CD4-positive, alpha-beta T cell treated with Interleukin-1 beta for 1 hour (primary cell): Measurements from ENCODE around the gene DNAL4.

Experiments used
- DNase-seq, 2 donors: peaks; one replicate each; pipeline ENCODE4 v3.0.0-alpha.2; 2020 to 2022

Gene DNAL4, protein sequence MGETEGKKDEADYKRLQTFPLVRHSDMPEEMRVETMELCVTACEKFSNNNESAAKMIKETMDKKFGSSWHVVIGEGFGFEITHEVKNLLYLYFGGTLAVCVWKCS

DNA sequence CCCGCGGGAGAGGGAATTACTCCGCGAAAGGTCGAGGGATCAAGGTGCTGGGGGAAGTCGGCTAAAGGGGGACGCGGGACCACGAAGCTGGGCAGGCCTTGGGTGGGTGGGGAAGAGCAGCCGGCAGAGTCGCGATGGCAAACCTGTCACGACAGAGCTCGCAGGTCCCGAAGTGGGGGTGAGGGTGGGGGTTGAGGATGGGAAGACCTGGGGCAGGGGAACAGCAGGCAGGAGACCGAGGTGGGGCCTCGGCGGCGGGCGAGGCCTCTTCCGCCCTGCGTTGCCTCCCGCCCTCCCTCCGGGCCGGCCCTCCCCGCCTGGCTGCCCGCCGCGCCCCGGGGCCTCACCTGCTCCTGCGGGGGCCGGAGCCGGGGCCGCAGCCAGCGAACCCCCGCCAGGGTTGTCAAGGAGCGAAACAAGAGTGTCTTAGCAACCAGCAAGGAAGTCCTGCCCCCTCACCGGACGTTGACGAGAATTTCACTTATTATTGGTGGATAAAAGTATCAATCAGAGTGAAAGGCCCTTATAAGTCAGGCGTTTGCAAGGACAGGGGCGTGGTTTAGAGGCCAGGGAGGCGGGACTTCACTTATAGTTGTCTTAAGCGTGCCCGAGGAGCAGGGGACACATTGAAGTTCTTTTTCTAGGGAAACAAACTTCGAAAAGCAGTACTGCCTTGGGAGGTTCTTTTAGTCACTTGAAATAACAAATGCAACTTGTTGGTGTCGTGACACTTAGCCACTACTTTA lies at the start of gene DNAL4:
Gene DNAL4, minus strand, starts transcription at position 423 of the 746 bp plus-strand sequence. CDS start 11,412 bp downstream, outside the sequence.
- DNase-seq = peak; percentile 94 to 97

DNA sequence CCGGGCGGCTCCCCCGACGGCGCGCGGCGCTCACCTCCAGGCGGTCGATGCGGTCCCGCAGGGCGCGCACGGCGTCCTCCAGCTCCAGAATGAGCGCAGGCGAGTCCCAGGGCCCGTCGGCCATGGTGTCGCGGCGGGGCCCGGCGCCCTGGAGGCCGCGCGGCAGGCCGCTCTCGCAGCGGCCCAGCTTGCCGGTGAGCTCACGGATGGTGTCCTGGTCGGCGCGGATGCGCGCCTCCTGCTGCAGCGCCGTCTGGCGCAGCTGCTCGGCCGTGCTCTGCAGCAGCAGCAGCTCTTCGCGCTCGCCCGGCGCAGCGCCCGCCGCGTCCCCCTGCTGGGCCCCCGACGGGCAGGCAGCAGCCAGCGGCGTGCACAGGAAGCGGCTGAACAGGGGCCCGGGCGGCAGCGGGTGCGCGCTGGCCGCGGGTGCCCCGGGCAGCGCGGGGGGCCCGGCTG lies 49.3 kb upstream of the DNAL4 start:
- DNase-seq = peak; percentile 56 to 61

DNA sequence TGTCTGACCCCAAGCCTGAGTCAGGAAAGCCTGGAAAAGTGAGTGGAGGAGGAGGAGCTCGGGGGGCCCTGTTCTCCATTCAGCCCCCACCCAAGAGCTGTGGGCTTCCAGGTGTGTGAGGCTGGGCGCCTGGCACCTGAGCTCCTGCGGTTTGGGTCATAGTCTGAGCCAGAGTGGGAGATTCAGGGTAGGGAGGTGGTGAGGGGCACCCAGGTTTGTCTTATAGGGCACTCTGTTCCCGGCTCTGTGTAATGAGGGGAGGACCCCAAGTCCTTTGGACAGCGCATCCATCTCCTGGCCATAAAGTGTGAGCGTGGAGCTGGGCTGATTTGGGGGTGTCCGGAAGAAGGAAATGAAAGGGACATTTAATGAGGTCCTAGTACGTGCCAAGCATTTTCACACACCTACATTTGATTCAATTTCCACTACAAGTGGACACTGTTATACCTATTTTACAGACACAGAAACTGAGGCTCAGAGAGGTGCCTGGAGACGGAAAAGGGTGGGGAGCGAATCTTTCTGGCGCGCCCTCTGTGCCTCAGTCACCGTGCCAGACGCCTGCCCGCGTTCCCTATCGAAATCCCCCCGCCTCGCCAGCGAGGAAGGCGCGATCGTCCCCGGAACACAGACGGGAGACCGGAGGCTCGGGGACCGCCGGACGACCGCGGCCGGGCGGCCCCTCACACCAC lies 48.7 kb upstream of the DNAL4 start:
- no peak for DNase-seq

DNA sequence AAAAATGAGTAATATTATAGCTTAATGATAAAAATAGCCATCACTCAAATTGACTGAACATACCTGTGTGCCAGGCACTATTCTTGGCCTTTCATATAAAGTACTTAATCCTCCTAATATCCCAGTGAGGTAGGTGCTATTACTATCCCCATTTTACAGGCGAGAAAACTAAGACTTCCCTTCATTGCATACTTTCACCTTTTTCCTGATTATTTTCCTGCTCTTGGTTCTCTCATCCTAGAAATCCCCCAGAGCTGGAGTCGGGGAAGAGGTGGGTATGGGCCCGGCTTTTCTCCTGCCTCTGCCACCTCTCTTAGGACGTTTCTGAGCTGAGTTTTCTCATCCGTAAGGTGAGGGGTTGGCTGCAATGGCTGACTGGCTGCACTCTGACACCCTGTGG lies 47.7 kb upstream of the DNAL4 start:
- DNase-seq = no peak

DNA sequence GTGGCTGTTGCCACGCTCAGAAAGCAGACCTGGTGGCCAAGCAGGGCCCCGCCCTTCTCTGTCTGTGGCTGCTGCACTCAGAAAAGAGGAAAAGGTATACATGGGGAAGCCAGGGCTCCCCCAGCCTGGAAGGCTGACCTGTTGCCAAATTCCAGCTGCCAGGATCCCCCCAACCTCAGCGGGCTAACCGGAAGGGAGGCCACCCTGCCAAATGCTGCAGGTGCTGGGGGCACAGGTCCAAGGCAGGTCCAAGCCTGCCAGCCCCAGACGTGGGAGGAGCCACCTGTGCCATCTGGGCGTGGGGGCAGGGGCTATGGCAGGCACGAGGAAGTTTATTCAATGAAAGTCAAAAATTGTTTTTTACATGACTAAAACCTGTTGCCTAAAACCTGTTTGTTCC lies 47.3 kb upstream of the DNAL4 start:
- no peak for DNase-seq

DNA sequence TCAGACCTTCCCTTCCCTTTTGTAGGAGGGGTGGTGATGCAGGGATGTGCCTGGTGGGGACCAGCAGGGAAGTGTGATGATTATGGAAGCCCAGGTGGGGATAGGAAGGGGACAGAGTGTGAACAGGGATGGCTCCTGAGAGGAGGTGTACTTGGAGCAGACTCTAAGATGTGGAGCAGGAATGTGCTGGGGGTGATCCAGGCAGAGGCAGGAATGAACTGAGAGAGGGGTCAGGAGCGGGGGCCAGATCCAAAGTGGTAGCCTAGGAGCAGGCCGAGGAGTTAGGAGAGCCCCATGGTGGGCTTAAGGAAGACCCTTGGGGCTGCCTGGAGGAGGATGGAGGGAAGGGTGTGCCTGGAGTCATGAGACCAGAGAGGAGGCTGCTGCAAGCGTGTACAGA lies 46.2 kb upstream of the DNAL4 start:
- no peak for DNase-seq

DNA sequence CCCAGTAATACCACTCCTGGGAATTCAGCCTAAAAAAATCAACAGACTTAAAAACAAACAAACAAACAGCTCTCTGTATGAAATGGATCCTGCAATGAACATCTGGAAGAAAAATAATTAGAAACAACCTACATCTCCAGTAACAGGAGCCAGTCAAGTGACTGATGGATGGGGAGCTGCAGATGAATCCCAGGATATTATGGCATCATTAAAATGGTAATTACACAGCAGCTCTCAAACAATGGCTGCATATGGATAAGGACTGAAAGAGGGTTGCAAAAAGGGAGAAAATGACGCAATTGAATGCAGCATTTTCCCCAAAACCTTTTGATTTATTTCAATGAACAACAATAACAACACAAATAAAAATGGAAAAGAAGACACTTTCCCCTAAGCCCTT lies 45.7 kb upstream of the DNAL4 start:
- DNase-seq = no peak

DNA sequence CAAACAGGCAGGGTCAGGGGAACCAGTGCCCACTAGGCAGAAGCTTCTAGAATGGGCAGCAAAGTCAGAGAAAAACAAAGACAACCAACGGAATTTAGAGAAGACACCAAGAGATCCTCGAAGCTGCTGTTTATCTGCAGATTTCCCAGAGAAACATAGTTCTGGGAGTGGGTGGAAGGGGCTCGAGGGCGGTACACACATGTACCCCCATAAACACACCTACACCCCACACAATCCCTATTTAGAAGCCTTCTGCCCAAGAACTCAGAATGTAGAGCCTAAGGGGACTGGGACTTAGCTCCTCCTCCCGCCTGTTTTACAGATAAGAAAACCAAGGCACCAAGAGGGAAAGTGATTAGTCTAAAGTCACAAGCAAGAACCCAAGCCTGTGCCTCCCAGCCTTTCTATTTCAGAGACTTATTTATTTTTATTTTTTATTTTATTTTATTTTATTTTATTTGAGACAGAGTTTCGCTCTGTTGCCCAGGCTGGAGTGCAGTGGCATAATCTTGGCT lies 43.5 kb upstream of the DNAL4 start:
- no peak for DNase-seq

DNA sequence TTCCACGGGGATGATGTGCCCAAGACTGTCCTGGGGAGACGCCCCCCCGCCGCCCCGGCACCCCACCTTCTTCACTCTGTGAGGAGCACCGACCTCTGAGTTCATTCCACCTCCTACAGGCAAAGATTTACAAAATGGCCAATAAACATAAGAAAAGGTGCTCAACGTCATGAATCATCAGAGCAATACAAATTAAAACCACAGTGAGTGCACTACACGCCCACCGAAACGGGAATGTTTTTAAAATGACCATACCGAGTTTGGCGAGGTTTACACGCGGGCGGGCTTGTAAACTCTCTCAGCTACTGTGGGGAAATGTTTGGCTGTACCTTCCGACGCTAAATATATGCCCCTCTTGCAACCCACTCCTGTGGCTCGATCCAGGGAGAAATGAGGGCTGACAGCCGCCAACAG lies 42.0 kb upstream of the DNAL4 start:
- DNase-seq = no peak

DNA sequence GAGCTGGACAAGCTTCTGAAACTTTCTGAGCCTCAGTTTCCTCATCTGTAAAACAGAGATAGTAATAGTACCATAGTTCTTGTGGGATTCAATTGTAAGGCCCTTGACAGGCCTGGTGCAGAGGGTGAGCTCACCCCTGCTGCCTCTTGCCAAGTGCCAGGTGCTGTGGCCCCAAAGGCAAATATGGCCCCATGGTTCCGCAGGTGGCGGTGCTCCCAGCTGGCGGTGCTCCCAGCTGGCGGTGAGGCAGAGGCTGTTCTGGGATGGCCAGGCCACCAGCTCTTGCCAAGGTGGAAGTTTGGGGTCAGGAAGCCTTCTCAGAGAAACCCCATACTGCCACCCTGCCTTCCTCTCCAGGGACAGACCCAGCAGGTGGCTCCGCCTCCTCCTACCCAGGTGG lies 41.0 kb upstream of the DNAL4 start:
- DNase-seq = no peak

DNA sequence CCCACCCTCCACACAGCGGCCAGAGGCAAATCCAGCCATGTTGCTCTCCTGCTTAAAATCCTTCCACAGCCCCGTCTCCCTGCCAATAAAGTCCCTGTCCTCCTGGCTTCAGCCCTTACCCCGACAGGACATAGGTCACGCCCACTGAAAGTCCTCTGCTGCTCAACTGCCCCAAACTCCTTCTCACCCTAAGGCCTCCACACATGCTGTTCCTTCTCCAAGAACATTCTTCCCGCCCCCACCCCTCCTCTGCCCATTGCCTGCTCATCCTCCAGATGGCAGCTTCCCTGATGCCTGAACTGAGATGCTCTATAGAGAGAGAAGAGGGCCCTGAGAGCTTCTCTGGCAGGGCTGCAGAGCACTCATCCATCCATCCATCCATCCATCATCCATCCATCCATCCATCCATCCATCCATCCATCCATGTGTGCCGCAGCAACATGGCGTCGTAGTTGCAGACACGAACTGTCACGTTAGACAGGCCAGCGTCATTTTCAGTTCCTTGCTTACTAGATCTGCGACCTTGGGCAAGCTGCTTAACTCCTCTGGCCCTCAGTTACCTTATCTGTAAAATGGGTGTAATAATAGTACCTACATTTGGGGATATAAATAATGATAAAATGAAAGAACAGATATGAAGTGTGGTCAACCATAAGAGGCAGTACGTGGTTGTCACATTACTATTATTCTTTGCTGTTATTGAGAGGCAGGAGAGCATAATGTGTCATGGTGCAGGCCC lies 40.4 kb upstream of the DNAL4 start:
- no peak for DNase-seq

DNA sequence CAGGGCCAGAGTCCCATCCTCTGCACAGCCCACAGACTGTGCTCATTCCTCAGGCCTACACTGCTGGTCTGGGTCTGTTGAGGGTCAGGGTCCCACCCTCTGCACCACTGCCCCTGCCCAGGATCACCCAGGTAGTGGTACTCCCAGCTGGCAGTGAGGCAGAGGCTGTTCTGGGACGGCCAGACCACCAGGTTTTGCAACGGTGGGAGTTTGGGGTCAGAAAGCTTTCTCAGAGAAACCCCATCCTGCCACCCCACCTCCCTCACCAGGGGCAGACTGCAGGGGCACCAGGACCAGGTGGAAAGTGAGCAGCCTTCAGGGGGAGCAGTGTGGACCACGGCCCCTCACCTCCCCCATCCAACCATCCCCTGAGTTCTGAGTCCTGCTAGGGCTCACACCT lies 39.1 kb upstream of the DNAL4 start:
- DNase-seq = no peak

DNA sequence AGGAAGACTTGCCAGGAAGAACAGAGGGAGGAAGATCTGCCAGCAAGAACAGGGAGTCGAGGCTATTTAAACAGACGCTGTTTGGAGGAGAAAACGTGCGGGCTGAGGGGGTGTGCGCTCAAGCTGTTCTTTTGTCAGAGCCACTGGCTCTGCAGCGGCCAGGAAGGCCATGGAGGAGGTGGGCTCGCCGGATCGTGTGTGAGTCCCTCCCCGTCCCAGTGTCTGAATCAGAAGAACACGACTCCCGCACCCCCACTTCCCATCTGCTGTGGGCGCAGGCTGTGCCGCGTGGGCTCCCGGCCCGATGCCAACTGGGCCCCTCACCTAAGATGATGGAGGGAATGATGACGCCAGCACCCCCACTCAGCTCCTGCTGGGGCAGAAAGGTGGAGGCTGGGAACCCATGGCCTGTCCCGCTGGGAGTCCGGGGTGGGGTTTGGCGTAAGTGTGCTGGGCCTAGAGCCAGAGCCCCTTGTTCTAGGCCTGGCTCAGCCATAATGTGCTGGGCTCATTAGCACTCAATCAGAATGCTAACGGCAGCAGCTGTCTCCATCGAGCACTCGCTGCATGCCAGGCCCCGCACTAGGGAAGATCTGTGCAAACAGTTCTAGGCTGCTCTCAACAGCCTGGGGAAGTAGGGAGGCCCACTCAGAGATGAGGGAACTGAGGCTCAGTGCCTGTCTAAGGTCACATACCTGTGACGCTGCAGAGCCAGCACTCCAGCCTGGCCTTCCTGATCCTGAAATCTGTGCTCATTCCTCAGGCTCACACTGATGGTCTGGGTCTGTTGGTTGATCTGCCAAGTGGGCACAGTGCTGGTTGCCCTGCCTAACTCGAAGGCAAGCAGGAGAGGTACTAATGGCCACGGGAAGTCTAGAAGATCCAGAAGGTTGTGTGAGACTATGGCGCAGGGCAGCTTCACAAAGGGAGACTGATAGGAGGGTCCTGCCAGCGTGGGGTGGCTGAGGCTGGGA lies 38.3 kb upstream of the DNAL4 start:
- no peak for DNase-seq

DNA sequence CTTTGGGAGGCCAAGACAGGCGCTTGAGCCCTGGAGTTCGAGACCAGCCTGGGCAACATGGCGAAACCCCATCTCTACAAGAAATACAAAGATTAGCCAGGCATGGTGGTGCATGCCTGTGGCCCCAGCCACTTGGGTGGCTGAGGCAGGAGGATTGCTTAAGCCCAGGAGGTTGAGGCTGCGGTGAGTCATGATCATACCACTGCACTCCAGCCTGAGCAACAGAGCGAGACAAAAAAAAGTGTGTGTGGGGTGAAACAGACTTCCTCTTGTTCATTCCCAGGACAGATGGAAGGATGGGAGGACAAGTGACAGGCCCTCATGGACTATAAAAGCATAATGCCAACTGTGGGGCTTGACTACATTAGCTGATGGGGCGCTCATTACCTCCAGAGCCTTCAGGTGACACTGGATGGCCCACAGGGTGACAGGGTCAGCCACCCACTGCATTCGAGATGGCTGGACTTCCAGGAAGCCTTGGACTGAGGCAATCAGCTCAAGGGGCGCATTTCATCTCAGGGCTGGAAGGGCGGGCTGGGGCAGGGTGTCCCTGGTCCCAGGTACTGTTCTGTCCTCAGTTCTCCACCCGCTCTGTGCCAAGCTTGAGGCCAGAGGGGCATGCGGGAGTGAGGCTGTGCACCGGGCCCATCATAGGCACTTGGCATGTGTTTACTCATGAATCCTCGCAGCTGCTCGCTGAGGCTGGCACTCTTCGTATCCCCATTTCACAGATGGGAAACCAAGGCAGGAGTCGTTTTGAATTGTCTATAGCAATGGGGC lies 37.4 kb upstream of the DNAL4 start:
- DNase-seq = no peak

DNA sequence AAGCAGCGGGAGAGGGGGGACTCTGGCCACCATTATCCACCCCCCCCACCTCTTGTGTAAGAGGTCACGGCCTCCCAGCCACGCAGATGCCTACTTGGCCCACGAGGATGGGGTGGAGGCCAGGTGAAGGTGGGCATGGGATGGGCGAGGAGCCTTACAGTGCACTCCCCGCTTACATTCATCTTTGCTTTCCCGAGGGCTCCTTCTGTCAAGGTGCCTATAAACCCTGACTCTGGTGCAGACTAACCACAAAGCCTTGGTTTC lies 36.8 kb upstream of the DNAL4 start:
- no peak for DNase-seq

DNA sequence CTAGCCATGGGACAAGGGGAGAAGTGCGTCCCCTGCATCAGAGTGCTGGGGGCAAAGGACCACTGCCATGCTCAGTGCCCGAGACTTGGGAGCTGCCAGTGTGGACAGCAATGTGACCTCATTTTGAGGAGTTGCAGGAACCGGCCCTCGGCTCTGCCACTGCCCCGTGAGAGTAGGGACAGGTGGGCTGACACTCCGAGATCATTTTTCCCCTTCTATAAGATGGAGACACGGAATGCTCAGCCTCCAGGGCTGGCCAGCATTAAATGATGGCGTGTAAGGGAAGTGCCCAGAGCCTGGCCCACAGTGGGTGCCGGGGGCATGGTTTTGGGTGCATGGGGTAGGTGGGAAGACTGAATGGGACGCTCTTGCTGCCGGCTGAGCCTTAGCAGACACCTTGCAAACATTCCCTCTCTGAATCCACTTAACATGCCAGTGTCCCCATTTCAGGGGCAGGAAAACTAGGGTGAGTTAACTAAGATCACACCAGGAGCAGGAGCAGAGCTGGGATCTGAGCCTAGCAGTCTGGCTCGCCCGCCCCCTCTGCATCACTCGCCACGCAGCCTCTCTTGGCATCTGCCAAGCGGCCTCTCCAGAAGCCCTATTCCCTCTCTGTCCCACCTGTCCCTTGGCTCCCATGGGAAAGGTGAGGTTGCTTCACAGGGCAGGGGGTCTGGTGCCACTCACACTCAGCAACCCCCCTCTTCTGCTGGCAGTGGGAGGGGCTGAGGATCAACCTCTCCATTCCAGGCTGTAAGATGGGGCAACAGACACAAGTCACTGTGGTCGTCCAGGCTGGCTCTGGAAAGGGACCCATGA lies 36.3 kb upstream of the DNAL4 start:
- no peak for DNase-seq

DNA sequence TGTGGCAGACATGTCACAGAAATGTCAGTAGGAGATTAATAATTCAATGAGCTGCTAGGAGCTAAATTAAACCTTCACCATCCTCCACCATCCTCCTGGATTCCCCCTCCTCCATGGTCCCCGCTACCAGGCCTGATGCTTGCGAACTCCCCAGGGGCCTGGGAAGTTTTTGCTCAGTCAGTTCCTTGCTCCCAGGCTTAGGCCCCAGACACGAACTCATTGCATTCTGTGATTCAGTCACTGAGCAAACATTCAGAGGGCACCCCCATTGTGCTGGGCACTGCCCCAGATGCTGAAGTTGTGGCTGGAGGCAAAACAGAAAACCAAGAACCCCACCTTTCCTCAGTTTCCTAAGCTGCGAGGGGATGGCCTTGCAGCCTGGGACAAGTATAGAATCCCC lies 35.5 kb upstream of the DNAL4 start:
- no peak for DNase-seq

DNA sequence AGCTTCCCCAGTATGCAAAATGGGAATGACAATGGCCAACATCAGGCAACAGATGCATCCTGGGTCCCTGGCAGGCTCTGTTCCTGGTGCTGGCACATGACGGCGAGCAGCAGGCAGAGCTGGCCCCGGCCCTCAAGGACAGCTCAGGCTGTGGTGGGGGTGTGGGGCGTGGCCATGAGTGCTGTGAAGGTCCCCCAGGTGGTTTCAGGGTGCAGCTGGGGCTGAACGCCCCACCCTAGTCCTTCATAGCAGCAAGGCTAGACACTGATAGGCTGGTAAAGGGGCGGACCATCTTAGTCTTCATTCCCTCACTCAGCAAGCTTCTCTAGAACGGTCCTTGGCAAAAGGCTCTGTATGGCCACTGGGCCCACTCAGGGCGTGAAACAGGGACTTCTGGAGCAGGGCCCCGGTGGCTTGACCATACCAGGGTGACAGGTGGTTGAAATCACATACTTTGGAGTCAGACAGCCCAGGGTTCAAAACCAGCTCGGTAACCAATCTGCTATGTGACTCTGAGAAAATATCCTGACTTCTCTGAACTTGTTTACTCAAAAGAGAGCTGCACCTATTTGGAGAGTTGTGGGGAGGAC lies 34.8 kb upstream of the DNAL4 start:
- DNase-seq = no peak

DNA sequence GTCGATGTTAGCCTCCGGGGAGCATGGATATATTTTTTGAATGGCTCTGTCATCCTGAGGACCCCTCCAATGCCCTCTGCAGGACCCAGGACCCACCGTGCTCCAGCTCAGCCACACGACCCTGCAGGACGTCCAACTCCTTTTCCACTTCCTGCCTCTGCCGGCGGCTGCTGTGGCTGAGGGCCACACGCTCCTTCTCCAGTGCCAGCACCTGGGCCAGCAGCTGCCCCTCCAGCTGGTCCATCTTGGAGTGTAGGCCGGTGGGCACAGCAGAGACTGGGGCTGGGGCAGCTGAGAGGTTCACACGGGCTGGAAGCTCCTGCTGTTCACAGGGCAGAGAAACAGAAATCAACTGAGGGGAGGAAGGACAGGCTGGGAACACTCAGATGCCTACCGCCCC lies 34.2 kb upstream of the DNAL4 start:
- DNase-seq = no peak

DNA sequence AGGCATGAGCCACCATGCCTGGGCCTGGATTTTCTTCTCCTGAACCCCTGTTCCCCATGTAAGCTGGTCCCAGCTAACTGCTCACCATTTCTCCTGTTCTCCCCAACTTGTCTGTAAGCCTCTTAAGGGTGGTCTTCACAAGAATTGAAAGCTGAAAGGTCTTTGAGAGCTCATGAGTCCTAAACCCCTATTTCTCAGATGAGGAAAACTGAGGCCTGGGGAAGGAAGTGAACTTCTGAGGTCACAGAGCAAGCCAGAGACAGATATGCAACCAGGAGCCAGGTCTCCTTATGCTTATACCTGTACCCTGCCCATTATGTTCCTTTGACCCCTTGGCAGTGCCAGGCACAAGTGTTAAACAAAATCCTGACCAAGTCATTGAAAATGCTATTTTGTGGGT lies 33.6 kb upstream of the DNAL4 start:
- no peak for DNase-seq
